HG03196 (cell line): ENCODE measurements around the gene SEMA3E.

Experiments used
- ATAC-seq: cut with Tn5 transposase; IDR thresholded peaks from one replicate; pipeline ENCODE4 v1.9.1; 2021; ENCODE audit not compliant: unreplicated experiment

The SEMA3E gene

DNA sequence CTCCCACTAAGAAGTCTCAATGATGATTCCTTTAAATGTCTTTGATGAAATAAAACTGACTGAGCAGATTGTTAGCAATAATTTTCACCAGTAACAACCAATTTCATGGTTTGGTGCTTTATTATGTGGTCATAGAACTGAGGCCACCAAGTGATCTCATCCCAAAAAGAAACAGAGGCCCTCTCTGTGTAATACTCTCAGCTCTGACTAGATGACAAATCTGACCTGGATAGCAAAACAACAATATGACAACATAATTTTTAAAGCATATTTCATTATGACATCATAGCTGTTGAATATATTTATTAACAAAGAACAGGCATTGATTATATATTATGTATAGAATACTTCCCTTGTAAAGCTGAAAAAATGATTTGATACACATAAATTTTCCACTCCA is 5.9 kb downstream of the SEMA3E start:
- no peak for ATAC-seq

DNA sequence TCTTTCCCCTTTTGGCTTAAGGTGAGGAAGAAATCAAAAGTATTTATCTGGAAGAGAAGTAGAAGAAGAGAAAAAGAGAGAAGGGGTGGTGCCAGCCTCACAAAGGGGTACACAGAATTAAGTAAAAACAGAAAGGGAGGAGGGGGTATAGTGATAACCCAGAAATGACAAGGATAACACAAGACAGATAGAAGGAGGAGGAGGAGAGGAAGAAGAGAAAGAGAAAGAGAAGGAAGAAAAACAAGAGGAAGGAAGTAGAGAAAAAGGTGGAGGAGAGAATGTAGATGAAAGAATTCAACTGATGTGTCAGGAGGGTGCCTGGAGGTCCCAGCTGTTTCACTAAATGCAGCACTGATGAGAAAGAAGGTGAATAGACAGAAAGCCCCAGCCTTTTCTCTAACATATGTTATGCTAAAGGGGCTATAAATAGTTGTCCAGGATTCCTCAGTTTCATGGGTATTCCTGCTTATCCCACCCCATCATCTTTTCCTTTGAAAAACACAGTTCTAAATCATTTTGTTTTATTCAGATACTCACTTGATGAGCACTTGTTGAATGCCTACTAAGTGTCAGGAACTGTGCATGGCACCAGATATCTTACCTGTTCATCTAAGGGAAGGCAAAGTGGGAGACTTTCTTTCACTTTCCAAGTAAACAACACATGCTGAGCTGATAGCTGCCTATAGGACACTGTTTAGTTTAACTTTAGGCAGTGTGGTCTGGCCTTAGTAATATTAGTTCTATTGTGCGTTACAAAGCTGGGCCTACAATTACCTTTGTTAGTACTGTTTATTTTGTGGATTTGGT is 8.0 kb downstream of the SEMA3E start:
- no peak for ATAC-seq

DNA sequence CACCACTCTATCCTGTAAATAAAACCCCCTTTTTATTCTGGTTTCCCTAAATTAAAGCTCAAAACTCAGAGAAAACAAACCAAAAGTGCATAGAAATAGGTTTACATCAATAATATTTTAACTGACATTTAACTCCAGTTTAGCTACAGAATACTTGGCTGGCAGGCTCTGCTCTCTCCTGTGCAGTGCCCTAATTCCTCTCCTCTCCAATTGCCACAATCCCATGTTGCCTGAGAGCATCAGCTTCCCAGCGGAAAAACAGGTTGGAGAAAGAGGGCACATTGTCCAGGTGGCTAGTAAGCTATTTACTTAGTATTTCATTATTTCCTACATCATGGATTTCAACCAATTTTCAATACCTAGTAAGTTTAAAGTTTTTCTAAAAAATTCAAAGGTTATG is 8.7 kb downstream of the SEMA3E start:
- no peak for ATAC-seq

DNA sequence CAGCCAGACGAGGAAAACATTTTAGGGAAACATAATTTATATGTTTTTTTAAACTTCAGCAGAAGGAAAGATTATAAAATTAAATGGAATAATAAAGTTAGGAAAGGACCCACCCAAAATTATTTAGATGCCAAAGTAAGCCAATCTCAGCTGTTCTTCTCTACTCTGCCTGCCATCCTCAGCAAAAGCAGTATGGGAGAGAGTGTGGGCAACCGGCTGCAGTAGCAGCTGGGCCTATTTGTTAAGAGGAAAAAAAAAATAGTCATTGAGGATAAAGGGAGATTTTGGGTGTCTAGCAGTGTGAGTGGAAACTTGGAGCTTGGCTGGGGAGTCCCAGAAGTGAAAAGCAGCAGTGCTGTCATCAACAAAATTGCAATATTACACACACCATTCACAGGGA is 15.4 kb downstream of the SEMA3E start:
- ATAC-seq: no peak

DNA sequence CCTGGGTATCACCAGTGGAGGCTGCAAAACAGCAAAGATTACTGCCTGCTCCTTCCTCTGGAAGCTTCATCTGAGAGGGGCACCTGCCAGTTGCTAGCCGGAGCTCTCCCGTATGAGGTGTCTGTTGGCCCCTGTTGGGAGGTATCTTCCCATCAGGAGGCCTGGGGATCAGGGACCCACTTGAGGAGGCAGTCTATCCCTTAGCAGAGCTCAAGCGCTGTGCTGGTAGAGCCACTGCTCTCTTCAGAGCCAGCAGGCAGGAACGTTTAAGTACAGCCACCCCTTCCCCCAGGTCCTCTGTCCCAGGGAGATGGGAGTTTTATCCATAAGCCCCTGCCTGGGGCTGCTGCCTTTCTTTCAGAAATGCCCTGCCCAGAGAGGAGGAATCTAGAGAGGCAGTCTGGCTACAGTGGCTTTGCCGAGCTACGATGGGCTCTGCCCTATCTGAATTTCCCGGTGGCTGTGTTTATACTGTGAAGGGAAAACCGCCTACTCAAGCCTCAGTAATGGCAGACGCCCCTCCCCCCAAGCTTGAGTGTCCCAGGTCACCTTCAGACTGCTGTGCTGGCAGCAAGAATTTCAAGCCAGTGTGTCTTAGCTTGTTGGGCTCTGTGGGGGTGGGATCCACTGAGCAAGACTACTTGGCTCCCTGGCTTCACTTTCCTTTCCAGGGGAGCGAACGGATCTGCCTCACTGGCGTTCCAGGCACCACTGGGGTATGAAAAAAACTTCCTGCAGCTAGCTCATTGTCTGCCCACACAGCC is 19.6 kb downstream of the SEMA3E start:
- no peak for ATAC-seq

DNA sequence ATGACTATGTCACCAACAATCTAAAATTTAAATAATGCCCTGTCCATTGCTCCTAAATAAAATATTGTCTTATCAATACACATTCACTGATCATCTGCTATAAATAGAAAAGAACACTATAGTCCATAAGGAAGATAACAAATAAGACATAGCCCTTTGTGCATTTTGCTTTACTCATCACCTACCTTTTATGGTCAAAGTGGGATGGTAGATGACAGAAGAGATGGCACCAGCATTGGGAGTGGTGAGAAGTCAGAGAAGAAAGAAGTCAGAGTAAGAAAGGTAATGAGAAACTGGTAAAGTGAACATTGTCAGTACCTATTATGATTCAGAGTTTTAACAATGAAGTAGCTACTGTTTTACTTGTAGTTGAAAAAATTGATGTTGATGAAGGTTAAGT is 31.1 kb downstream of the SEMA3E start:
- ATAC-seq: no peak

DNA sequence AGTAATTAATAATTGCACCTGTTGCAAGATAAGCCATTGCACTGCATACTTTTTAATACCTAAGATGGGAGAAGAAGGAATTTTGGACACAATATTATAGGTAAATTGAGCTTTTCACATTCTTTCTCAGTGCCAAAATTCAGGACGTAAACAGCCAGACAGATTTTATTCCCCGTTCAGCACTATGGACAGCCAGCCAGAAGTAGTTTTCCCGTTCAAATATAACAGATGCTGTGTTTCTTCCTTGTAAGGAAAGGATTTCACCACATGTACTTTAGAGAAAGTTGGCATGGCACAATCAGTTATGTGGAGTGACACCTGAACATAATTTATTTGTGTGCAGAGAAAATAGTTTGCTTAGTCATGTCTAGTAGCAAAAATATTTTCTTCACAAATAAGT is 34.8 kb downstream of the SEMA3E start:
- ATAC-seq: no peak

DNA sequence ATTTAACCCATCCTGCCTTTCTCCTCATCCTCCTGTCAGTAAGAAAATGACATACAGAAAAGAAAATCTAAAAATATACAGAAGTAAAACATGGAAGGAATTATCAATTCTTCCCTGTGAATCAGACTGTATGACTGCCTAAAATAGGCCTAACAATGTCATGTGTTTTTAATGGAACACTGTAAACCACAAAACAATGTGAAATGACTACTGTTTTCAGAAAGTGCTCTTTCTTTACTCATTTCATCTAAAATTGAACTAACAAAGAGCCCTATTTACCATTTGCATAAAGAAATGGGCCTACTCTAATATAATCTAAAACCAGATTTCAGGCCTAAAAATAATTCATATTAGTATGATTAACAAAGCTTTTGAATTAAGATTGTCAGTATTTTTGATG is 35.7 kb downstream of the SEMA3E start:
- no peak for ATAC-seq

DNA sequence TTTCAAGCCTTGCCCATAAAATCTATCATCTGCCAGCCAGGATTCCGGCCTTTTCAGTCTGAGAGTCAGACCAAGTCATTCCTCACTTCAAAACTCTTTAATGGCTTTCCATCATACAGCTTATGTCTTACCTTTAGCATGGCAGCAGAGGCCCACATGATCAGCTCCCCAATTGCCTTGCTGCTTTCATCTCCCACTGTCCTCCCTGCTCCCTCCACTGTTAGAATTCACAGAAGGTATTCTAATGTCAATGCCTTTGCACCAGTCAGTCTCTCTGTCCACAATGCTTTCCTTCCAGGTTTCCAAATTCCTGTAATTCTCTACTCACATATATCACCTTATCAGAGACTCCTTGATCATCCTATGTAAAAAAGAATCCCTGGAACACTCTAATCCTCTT is 37.2 kb downstream of the SEMA3E start:
- no peak for ATAC-seq

DNA sequence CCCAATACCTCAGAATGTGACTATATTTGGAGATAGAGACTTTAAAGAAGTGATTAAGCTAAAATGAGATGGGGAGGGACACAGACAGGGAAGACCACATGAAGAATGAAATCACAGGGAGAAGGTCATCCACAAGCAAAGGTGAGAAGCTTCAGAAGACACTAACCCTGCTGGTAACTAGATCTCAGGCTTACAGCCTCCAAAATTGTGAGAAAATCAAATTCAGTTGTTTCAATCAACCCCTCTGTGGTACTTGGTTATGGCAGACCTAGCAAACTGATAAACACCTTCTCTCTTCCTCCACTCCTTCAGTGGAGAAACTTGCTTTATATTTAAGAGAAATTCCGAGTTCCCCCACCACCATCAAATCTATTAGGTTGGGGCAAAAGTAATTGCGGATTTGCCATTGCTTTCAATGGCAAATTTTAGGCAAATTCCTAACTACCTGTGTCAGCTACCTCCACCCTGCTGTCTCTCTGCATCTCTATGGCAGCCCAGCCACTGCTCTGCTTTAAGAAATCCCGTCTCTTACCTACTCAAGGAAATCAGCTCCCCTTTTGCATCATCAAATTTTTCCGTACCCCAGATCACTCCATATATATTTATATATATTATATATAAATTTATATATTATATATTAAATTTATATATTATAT is 38.2 kb downstream of the SEMA3E start:
- ATAC-seq: no peak

DNA sequence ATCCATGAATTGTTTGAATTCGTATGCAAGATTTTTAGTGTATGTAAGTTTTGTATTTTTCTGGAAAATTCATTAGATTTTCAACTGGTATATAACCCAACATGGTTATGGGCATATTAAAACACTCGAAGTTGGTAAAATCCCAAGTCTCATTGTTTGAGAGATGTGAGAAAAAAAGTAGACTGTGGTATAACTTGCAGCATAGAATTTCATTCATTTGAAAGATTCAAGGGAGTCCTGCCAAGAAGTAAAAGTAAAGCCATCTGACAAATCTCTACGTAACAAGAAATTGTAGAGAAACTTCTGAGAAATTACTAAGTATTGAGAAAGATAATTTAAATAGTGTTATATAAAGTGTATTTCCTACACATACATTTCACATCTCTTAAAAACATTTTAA is 40.2 kb downstream of the SEMA3E start:
- no peak for ATAC-seq

DNA sequence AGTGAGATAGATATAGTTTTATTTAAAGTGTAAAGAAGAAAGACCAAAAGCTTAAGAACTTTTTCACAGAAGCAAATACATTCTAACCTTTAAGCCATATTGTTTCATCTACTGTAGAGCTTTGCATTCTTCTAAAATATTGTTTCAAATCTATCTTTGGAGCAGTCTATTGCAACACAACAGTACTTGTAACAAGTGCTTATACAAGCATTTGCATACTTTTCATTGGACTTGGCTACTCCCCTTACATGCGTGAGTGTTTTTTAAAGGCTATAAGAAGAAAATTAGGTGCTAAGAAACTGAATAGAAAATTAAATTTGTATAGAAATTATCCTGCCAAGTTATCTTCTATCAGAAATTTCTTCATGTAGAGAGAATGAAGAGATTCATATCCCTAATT is 45.3 kb downstream of the SEMA3E start:
- no peak for ATAC-seq

DNA sequence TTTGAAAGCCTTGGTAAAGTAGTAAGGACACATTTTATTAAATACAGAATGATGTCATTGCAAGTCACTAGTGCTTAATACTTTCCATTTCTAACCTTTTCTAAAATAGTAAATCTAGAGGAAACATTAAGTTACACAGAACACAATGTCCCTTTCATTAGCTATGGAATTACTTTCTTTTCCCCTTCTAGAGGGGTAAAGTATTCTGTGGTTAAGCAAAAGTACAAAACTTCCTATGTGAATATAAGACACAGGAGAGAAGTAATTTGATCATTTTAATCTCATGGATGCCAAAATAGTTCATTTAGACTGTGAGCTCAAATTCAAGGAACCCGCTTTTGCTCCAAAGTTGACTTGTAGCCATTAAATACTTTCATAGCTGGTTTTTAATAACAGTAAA is 49.8 kb downstream of the SEMA3E start:
- no peak for ATAC-seq

DNA sequence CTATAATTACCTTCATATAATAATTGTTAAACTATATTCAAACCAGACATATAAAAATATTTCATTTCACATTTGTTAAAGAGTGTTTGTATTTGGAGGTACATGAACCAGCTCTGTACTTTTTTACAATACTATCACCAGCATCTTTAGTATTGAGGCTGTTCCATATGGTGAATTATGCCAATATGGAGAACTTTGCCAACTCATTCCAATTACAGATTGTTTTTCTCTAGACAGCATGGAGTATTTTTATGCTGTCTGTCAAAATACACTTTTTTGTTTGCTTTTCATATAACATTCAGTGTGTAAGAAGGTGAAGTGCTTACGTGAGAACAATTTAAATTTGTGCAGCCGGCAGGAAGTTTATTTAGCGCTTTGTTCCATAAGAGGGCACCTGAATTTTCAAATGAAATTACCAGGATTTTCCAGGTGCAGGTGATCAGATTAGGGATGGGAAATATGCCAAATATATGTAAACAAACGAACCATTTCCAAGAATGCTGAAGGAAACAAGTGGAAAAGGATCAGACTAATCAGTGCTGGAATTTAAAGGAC is 54.9 kb downstream of the SEMA3E start:
- ATAC-seq: no peak

DNA sequence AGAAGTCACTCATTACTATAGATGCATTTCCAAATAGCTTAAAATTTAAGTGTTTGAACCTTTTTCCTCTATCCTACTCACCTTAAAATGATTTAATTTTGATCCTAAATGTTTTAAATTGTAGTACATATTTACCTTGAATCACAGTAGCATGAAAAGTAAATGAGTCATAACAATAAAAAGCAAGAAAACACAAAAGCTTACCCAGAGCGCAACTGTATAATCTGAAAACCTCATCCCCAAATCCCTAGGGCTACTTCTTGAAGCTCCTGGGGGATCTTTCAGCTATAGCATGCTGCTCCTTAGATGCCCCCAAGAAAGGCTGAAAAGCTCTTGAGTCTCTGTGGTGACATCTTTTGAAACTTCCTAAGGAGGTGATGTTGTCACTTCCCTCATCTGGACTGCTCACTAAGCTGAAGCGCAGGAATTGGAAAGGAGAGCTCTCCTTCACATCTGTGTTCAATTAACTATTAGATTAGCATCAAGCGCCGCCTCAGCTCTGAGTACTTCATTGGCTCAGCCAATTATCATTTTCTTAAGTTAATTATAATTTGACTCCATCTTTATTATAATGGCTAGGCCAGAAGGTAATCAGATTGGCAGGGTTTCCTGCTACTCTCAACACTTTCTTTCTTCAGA is 60.2 kb downstream of the SEMA3E start:
- ATAC-seq: no peak

DNA sequence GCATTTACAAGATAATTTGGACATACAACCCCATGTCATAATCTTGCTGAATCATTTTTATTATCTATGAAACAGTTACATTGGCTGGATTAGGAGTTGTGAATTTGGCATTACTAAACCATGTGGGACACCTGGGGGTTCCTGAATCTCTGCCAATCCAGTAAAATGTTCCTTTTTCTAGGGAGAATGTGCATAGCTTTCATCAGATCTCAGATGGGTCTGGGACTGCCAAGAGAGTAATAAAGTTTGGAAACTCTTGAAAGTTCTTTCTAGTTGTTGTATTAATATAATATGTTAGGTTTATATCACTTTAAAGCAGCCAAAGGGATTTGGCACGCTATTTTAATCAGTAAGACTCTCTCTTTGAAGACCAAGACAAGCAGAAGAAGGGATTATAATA is 62.7 kb downstream of the SEMA3E start:
- no peak for ATAC-seq

DNA sequence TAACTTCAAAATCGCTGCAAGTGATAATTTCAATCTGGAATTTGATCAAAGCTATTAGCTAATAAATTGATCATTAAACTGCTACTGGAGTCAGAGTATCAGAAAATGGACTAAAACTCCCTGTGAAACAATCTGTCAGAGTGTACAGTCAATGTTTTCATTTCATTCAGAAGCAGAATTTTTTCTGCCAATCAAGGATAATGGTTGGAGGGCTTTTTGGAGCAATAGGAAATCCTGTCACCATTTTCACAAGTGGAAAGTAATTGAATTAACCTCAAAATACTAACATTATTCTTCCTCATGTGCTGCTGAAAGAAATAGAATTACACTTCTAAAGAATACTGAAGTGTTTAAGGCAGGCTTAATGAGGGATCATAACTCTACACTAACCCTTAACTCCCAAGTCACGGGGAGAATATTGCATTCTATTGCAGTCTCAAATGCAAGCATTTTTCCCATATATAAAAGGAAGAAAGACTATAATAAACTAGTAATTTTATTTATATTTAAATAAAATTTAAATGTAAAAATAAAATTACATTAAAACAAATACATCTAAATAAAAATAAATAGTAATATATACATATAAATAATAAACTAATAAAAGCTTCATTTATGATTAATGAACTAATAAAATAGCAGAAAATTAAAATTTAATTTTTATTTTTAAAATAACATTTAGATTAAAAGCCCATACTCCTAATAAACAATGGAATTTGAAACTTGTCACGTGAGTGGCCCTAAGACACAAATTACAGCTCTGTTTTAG is 67.1 kb downstream of the SEMA3E start:
- ATAC-seq: no peak

DNA sequence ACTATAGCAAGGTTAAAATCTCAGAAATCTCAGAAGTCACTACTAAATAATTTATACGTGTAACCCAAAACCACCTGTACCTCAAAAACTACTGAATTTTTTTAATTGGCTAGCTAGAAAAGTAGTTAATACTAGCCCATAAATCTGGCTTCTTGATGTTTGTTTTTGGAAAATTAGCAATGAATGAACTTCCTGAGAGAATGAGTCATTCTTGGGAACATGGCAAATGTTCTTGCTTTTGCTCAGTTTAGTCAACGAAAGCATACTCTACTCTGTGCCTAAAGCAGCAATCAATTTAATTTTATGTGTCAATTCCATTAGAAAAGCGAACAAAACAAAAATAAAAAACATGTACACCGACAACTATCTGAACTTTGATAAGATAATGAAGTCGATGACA is 69.2 kb downstream of the SEMA3E start:
- no peak for ATAC-seq

DNA sequence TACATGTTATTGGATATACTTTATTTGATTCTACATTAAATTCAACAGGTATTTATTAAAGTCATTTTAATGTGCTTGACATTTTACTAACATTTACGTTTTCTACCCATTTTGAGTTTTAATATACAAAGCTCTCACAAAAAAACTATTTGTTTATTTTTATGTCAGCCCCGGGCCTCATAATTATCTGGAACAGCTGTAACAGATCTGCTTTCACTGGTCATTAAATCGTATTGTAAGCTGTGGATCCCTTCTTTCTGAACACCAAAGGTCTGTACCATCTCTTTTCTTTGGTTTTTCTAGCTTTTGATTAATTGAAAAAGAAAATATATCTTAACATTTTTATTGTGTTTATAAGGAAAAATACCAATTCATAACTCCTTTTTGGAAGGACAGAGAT is 73.5 kb downstream of the SEMA3E start:
- ATAC-seq: no peak

DNA sequence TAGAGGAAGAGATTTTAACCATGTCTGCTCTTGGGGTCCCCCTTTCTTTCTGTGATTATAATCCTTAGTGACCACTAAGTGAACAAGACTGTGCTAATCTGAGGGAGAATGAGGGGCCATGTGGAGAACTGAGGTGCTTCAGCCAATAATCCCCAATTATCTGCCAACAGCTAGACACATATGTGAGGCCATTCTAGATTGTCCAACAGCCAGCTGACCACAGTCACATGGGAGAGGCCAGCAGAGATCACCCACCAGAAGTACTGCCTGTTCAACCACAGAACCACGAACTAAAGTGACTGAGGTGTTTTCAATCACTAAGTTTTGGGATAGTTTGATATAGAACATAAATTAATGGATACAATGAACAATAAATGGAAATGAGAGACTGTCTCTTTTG is 74.3 kb downstream of the SEMA3E start:
- no peak for ATAC-seq

DNA sequence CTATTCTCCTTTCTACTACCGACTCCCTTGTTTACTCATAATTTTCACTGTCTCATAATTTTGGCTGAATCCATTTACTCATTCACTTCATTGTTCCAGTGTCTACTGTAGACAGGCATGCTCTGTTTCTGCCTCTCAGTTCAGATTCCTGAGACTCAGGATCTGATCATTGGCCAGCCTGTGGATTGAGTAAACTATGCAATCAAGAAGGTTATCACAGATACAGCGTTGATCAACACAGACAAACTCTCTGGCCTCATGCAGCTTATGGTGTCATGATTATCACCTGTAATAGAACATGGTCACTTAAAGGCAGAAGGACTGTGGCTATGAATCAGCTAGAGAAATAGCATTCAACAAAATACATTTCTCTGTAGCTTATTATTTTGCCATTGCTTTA is 86.0 kb downstream of the SEMA3E start:
- no peak for ATAC-seq
